OCI-M2 (cell line): ENCODE measurements around the gene TSC22D1.
A peak's percentile ranks its signal among the peaks of the same experiment; 100 is the strongest.
"Not testable (repeated sequence)": the region's sequence is repeated elsewhere in the genome, so short reads cannot be mapped to it uniquely, and the experiment has no call there.

Experiments used
- DNase-seq: peaks from one replicate; lab custom pipeline; 2025; ENCODE audit not compliant: unreplicated experiment; lab: John Stamatoyannopoulos, UW

The TSC22D1 gene

DNA sequence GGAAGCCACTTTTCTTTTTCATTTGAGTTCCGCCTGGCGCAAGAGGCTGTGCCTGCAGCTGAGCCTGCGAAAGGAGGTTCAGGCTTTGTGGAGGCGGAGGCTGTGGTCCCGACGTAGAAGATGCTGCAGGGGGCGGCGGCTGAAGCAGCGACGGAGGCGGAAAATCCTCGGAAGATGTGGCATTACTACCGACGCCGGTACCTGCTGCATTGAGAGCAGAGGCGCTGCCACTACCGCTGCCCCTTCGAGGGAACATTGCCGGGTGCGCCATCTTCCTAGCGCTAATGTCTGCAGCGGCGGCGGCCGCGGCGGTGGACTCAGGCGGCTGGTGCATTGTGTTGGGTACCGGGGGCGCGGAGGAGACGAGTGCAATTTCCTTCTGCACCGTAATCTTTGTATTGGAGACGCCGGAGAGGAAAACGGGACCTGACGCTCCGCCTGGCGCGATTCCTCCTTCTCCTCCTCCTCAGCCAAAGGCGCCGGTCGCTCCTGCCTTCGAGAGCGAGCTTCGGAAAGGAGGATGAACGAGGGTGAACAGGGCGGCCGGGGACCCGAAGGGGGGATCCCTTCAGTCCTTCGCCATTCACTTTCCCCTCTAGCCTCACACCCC, at the start of gene TSC22D1:
Gene TSC22D1, minus strand, starts transcription at position 590 of the 610 bp plus-strand sequence. Its CDS starts 256 bp downstream, at position 334.
- no peak for DNase-seq

DNA sequence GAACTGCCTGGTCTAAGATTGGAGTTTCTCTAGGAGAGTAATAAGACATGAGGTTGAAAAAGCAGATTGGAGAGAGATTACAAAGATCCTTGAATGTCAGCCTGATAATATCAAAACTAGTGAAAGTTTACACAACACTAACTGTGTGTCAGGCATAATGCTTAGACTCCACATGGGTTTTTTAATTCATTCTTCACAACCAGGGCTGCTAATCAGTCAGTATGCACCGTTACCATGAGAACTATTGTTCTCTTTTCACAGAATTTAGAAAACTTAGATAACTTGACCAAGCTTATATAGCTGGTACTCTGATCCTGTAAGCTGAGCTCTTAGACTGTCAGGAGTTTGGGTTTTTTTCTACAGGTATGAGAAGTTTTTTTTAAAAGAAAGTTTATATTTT, 46.6 kb upstream of the TSC22D1 start:
- no peak for DNase-seq

DNA sequence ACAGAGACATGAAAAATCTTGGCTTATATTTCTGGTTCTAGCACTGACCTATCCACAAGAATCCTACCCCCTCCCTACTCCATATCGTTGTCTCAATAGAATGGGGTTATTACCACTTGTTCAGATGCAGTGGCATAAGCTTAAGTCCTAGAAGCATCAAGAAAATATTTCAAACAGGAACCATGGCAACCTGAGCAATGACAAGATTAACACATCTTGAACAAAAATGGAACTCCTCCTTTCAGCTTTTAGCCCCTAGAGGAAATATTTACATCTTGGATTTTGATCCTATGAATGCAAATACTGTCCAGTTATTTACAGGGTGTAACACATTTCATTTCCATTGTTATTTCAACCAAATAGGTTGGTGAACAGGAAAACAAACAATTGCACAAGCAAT, 46.1 kb upstream of the TSC22D1 start:
- no peak for DNase-seq

GRCh38 chr13:44620057-44620456, 43.9 kb upstream of the TSC22D1 start:
- no peak for DNase-seq

DNA sequence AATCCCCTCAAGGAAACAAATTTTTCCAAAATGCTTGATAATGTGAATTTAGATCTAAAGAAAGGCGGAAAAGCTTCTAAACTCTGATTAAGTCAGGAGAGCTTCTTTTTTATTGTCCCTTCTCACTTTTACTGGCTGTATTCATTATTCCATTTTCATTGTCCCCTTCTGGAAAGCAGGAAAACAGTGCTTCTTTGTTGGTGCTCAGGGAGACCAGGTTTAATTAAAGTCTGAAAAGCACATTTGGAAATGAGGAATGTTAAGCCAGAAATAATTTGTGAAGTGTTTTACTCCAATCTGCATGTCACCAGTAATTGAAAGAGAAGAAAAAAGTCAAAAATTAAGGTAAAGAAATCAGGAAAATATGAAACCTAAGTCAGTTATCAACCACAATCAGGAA, 43.5 kb upstream of the TSC22D1 start:
- DNase-seq: no peak

DNA sequence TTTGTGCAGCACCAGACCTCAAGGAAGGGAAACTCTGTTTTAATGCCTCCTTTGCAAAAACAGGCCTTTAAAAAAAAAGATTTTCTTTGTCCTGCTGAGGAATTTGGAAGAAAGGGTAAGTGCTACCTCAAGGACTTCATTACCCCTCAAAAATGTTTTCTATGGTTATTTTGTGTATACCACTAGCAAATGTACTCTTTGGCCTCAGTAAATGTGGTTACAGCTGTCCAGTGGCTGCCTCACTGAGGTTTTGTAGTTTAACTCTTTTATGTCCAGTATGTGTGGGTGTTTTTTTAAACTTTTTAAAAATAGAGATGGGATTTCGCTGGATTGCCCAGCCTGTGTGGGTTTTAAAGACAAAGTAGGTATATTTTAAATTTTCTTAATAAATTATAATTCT, 42.2 kb upstream of the TSC22D1 start:
- no peak for DNase-seq

GRCh38 chr13:44617648-44618047, 41.5 kb upstream of the TSC22D1 start:
- DNase-seq: no peak

- no peak for DNase-seq
Observed at GRCh38 chr13:44609137-44609536, 33.0 kb upstream of the TSC22D1 start.

- no peak for DNase-seq
Observed at GRCh38 chr13:44605721-44606120, 29.6 kb upstream of the TSC22D1 start.

GRCh38 chr13:44605275-44605674, 29.1 kb upstream of the TSC22D1 start:
- no peak for DNase-seq

- DNase-seq: no peak
Observed at GRCh38 chr13:44601586-44601985, 25.5 kb upstream of the TSC22D1 start.

DNA sequence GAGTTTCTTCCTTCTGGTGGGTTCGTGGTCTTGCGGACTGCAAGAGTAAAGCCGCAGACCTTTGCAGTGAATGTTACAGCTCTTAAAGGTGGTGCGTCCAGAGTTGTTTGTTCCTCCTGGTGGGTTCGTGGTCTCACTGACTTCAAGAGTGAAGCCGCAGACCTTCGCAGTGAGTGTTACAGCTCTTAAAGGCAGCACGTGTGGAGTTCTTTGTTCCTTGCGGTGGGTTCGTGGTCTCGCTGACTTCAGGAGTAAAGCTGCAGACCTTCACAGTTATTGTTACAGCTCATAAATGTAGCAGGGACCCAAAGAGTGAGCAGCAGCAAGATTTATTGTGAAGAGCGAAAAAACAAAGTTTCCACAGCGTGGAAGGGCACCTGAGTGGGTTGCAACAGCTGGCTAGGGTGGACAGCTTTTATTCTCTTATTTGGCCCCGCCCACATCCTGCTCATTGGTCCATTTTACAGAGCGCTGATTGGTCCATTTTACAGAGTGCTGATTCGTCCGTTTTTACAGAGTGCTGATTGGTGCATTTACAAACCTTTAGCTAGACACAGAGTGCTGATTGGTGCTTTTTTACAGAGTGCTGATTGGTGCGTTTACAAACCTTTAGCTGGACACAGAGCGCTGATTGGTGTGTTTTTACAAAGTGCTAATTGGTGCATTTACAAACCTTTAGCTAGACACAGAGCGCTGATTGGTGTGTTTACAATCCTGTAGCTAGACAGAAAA, 17.9 kb upstream of the TSC22D1 start:
- not testable (repeated sequence) for DNase-seq

DNA sequence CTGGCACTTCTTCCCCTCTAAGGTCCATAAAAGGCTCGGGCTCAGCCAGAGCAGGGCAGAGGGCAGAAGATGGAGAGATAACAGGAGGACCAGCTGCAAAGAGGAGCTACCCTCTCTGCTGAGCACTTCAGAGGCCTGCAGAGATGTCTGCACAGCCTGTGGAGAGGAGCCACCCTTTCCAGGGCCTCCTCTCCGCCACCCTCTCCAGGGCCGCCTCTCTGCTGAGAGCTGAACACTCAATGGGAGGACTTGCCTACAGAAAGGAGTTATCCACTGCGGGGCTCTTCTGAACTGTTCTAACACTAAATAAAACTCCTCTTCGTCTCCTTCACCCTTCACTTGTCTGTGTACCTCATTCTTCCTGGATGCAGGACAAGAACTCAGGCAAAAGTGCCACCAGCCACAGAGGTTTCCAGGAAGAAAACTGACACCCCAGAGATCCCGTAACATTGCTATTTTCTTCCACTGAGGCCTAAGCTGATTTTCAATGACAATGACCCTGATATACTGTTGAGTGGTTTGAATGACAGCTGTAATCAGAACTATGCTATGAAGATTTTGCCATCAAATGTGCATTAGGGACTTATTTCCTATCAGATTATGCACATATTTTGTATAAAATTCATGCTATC, 16.2 kb upstream of the TSC22D1 start:
- no peak for DNase-seq

DNA sequence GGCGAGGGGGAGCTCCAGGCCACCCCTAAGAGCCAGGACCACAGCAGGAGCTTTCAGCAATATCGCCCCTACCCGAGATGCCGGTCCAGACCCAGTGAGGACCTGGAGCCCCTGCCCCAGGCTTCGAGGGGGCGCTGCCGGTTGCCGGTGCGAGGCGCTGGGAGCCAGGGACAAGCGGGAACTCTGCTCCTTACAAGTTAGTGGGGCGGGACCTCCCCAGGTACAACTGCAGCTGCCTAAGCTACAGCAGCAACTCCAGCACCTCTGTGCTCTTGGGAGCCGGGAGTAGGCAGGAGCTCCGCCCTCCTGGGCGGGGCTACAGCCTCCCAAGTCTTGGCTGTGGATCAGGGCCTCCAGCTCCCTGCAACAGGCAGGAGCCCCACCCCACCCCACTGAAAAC, 15.2 kb upstream of the TSC22D1 start:
- no peak for DNase-seq

- no peak for DNase-seq
Observed at GRCh38 chr13:44583137-44583536, 7.0 kb upstream of the TSC22D1 start.

DNA sequence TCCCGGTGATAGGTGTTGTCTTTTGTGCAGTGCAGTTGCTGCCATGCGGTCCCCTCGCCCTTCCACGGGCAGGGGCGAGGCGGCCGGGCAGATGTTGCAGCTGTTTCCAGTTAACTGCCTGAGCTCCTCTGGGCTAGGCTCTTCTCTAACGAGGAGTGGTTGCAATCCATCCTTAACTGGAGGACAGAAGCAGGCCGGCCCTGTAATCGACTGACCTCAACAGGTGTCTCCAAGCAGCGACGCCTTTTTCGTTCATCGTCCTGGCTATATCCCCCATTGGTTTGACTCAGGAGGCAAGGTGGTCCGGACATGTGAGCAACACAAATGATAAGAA, 1.9 kb upstream of the TSC22D1 start:
- DNase-seq: no peak

DNA sequence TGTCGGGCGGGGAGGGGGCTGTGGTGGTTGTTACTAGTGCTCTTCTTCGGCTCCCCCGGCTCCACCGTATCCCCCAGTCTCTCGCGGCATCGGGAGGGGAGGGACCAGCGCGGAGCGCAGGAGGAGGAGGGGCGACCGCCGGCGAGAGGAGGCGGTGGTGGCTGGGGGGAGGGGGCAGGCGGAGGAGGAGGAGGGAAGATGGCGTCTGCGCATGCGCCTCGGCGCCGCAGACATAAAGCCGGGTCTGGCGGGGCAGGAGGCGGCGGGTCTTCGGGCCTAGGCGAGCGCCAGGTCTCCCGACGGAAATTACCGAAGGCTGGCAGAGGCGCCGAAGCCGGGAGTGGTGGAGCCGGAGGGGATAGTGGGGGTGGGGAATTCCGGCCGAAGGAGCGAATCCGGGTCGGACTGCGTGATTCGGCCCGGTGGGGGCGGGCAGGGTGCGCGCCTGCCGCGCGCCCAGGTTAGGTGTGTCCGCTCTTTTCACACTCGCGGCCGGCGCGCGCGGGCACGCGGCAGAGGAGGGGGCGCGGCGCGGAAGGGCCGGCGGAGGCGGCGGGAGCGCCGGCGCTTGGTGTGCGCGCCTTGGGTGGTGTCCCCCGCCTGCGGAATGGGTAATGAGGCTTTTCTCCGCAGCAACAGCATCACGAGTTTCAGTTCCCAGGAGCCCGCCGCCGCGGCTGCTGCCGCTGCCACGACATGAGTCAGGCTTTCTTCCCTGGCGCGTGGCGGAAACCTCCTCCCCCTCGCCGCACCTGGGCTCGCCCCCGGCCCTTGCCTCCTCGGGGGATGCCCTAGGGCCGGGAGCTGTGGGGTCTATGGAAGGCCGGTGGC, 1.3 kb upstream of the TSC22D1 start:
- peak; percentile 54 for DNase-seq

DNA sequence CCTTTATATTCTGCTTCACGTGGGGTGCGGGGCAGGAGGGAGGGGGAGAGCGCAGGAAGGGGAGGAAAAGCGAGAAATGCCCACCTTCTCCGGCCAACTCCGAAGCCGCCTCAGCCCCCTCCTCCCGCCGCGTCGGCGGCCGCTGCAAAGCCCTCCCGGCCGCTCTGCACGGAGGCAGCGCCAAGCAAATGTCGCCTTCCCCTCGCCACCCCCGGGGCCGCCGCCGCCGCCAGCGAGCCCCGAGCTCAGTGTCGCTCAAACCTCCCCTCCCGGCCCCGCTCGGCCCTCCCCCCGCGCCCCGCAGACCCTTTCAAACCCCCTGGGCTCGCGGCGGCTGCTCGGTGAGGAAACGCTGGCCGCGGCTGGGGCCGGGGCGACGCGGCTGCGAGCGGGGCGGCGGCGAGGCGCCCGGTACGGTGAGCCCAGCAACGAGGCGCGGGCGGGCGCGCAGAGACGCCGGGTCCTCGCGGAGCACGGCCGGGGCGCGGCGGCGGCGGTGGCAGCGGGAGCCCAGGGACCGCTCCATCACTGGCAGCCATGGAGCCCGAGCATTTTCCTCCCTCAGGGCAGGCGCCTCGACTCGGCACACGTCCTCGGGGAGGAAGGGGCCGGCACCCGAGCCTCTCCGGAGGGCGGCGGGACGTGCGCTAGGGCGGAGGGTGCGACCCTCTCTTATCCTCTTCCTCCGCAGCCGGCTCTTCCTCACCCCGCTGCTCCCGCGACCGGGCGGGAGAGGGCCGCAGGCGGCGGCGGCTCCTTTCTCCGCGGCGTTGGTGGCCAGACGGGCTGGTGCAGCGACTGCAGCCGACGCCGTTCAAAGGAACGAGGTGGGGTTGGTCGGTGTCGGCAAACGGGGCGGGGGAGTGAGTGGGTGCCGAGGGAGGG, 463 bp upstream of the TSC22D1 start:
- no peak for DNase-seq

DNA sequence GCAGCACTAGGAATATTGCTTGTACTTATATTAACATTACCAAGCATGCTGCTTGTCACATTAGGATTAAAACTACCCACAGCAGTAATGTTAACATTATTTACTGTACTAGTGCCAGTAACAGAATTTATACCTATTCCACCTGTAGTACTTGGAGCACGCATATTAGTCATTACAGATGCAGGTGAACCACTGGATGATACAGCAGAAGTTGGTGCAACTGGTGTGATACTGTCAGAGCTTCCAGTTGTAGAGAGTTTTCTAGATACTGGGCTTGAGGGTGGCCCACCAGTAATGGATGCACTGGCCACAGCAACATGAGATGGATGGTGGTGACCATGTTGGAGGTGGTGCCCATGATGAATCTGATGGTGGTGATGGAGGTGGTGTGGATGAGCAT, 1.1 kb downstream of the TSC22D1 start:
- DNase-seq: no peak

DNA sequence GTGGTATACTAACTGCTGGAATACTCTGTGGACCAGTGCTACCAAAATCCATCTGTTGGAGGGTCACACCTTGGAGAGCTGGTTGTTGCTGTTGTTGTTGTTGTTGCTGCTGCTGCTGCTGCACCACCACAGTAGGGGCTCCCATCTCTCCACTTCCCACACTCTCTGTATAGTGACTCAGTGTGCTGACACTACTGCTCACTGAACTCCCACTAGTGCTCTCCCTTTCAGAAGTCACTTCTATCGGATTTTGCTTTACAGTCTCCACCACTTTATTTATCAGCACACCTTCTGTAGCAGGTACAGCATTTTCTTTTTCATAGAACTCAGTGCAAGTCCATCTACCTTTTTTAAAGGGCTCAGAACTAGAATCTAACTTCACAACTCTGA, 1.7 kb downstream of the TSC22D1 start:
- DNase-seq: no peak
